ENCODE measurements around the gene RABL6. TPM values are rescaled to one million over a fixed set of nuclear protein-coding genes. Genes with fewer than 3 reads are reported as not detected.
A peak's percentile ranks its signal among the peaks of the same experiment; 100 is the strongest.
"Not testable (repeated sequence)": the region's sequence is repeated elsewhere in the genome, so short reads cannot be mapped to it uniquely, and the experiment has no call there.

Gene RABL6
- polyA plus RNA-seq, 1 donor: 97.3 TPM

DNA sequence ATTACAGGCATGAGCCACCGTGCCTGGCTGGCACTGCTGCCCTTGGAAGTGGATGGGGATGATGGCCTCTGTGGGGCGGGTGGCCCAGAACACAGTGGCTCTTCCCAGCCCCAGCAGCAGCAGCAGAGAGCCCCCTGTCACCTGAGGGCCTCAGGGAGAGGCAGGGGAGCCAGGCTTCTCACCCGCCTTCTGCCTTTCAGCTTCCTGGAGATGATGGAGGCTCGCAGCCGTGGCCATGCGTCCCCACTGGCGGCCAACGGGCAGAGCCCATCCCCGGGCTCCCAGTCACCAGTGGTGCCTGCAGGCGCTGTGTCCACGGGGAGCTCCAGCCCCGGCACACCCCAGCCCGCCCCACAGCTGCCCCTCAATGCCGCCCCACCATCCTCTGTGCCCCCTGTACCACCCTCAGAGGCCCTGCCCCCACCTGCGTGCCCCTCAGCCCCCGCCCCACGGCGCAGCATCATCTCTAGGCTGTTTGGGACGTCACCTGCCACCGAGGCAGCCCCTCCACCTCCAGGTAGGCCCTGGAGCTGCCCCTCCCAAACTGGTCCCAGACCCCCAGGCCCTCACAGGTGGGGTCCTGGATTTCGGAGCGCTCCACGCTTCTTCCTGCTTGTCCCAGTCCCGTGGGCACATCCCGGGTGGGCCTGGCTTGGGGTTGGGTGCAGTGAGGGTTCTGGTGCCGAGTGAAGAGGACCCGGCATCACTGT lies 29.6 kb downstream of the RABL6 start:
- Histone ChIP-seq H3K27me3 (ENCODE audit: control insufficient read depth, insufficient read depth, low read length) (no peaks in the 10 kb centered on the region), H3K4me3 (ENCODE audit: low read length) (no peak overlapping the region), H3K9me3 (ENCODE audit: control insufficient read depth, low read depth, low read length) (no peaks in the 10 kb centered on the region), H3K27ac (ENCODE audit: low read length) (no peak overlapping the region), H3K36me3 (ENCODE audit: control insufficient read depth, insufficient read depth, low read length) (peaks cover 57% of the 10 kb centered on the region), H3K4me1 (ENCODE audit: control insufficient read depth, insufficient read depth, low read length) (peaks cover 40% of the 10 kb centered on the region)
- no peak for DNase-seq
- no CpG with 5 or more reads among the region's 27 CpGs for WGBS (ENCODE audit: insufficient coverage, low lambda C conversion rate)

DNA sequence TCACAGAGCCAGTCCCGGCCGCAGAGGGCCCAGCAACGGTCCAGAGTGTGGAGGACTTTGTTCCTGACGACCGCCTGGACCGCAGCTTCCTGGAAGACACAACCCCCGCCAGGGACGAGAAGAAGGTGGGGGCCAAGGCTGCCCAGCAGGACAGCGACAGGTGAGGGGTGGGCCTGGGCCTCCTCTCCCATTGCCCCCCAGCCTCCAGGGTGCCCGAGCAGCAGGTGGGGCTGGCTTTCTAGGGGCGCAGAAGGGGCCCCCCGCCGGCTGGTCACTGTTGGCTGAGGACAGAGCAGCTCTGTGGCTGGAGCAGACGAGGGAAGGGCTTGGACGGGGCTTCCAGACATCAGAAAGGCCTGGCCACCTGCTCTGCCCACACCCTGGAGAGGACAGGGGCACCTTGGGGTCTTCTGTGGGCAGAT lies 30.1 kb downstream of the RABL6 start:
- Histone ChIP-seq H3K36me3 (ENCODE audit: control insufficient read depth, insufficient read depth, low read length) (peaks cover 52% of the 10 kb centered on the region), H3K4me1 (ENCODE audit: control insufficient read depth, insufficient read depth, low read length) (peaks cover 44% of the 10 kb centered on the region)
- not testable (repeated sequence) for DNase-seq; H3K9me3 ChIP-seq (ENCODE audit: control insufficient read depth, low read depth, low read length); H3K4me3 ChIP-seq (ENCODE audit: low read length); H3K27ac ChIP-seq (ENCODE audit: low read length); H3K27me3 ChIP-seq (ENCODE audit: control insufficient read depth, insufficient read depth, low read length)
- no CpG with 5 or more reads among the region's 15 CpGs for WGBS (ENCODE audit: insufficient coverage, low lambda C conversion rate)

DNA sequence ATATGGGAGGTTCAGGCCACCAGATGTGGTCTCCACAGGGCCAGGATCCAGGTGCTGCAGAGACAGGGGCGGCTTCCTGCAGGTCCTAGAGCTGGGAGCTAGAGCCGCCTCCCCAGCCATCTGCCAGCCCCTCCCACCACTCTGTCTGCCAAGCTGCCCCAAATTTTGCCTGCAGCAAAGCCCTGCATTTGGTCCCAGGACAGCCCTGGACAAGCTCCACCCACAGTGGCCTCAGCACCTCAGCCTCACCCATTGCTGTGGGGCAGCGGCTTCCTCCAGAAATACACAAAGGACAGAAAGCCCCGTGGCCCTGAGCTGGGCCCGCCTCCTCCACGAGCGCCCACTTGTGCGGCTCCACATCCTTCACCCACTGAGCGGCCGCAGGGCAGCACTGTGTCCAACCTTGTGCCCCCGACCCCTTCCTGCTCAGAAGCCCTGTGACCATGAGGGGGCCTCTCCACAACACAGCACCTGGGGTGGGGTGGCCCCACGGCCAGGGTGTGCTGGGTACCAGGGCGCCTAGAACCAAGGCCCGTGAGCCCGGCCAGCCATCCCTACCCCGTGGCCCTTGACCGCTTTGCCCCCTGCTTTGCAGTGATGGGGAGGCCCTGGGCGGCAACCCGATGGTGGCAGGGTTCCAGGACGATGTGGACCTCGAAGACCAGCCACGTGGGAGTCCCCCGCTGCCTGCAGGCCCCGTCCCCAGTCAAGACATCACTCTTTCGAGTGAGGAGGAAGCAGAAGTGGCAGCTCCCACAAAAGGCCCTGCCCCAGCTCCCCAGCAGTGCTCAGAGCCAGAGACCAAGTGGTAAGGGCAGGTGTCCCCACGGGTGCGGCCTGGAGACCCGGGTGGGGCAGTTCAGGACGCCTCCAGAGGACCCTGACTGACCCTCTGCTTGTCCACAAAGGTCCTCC lies 30.8 kb downstream of the RABL6 start:
- peaks cover 49% of the 10 kb centered on the region for H3K36me3 ChIP-seq (ENCODE audit: control insufficient read depth, insufficient read depth, low read length)

GRCh38 chr9:136839229-136840139 lies 31.7 kb downstream of the RABL6 start:
- peaks cover 55% of the 10 kb centered on the region for H3K4me1 ChIP-seq (ENCODE audit: control insufficient read depth, insufficient read depth, low read length)

More for the DNA sequence above, 30.8 kb downstream of the RABL6 start:
- Histone ChIP-seq H3K4me1 (ENCODE audit: control insufficient read depth, insufficient read depth, low read length) (peaks cover 50% of the 10 kb centered on the region), H3K9me3 (ENCODE audit: control insufficient read depth, low read depth, low read length) (no peaks in the 10 kb centered on the region), H3K27ac (ENCODE audit: low read length) (no peak overlapping the region), H3K4me3 (ENCODE audit: low read length) (no peak overlapping the region), H3K27me3 (ENCODE audit: control insufficient read depth, insufficient read depth, low read length) (peaks cover 5% of the 10 kb centered on the region)
- no CpG with 5 or more reads among the region's 29 CpGs for WGBS (ENCODE audit: insufficient coverage, low lambda C conversion rate)
- no peak for DNase-seq

GRCh38 chr9:136840140-136840876 lies 32.6 kb downstream of the RABL6 start:
- DNase-seq: peak in 1 of 2 donors; percentile 62
- peaks cover 57% of the 10 kb centered on the region for H3K4me1 ChIP-seq (ENCODE audit: control insufficient read depth, insufficient read depth, low read length)
- peak overlapping the region; percentile 86 for H3K27ac ChIP-seq (ENCODE audit: low read length)
- H3K36me3 ChIP-seq (ENCODE audit: control insufficient read depth, insufficient read depth, low read length): peaks cover 41% of the 10 kb centered on the region
- no CpG with 5 or more reads among the region's 32 CpGs for WGBS (ENCODE audit: insufficient coverage, low lambda C conversion rate)
- H3K27me3 ChIP-seq (ENCODE audit: control insufficient read depth, insufficient read depth, low read length): peaks cover 17% of the 10 kb centered on the region
- peaks cover 8% of the 10 kb centered on the region for H3K9me3 ChIP-seq (ENCODE audit: control insufficient read depth, low read depth, low read length)
- no peak overlapping the region for H3K4me3 ChIP-seq (ENCODE audit: low read length)

More at GRCh38 chr9:136839229-136840139, 31.7 kb downstream of the RABL6 start:
- Histone ChIP-seq H3K27ac (ENCODE audit: low read length) (peak overlapping the region; percentile 86), H3K36me3 (ENCODE audit: control insufficient read depth, insufficient read depth, low read length) (peaks cover 44% of the 10 kb centered on the region), H3K9me3 (ENCODE audit: control insufficient read depth, low read depth, low read length) (peaks cover 3% of the 10 kb centered on the region), H3K27me3 (ENCODE audit: control insufficient read depth, insufficient read depth, low read length) (peaks cover 13% of the 10 kb centered on the region), H3K4me3 (ENCODE audit: low read length) (no peak overlapping the region)
- no CpG with 5 or more reads among the region's 36 CpGs for WGBS (ENCODE audit: insufficient coverage, low lambda C conversion rate)
- DNase-seq: peak in 1 of 2 donors; percentile 28

DNA sequence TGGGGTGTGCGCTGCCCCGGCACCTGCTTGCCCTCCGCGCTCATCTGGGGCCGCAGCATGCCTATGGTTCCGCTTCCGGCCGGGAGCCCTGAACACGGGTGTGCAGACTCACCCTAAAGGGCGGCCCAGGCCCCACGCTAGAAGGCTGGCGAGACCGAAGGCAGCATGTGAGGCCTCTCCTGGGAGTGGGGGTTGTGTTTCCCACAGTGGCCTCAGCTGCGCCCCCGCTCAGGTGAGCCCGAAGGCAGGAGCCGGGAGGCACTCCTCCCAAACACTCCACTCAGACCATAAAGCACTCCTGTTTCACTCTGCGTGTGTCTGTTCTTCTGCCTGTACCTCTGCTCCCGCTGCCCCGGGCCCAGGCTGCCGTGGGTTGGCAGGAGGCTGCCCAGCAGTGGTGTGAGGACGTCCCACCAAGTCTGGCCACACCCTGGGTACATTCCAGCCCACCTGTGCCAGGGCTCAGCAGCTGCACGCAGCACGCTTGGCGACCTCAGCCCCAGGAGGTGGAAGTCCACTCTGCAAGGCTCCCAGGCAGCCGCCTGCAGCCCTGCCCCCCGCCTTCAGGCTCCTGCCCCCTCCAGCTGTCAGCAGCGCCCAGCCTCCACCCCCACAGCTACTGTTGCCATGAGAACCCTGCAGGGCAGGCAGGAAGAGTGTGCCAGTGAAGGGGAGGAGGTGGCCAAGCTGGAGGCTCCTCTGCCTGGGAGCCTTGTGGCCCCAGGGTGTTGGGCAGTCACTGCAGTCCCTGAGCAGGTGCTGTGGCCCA lies 33.3 kb downstream of the RABL6 start:
- peak overlapping the region; percentile 86 for H3K27ac ChIP-seq (ENCODE audit: low read length)
- H3K9me3 ChIP-seq (ENCODE audit: control insufficient read depth, low read depth, low read length): peaks cover 15% of the 10 kb centered on the region
- peak; percentile 96 to 97 for DNase-seq
- H3K36me3 ChIP-seq (ENCODE audit: control insufficient read depth, insufficient read depth, low read length): peaks cover 35% of the 10 kb centered on the region
- peaks cover 25% of the 10 kb centered on the region for H3K27me3 ChIP-seq (ENCODE audit: control insufficient read depth, insufficient read depth, low read length)
- no CpG with 5 or more reads among the region's 28 CpGs for WGBS (ENCODE audit: insufficient coverage, low lambda C conversion rate)
- peaks cover 57% of the 10 kb centered on the region for H3K4me1 ChIP-seq (ENCODE audit: control insufficient read depth, insufficient read depth, low read length)
- no peak overlapping the region for H3K4me3 ChIP-seq (ENCODE audit: low read length)

- no CpG with 5 or more reads among the region's 16 CpGs for WGBS (ENCODE audit: insufficient coverage, low lambda C conversion rate)
- Histone ChIP-seq H3K27me3 (ENCODE audit: control insufficient read depth, insufficient read depth, low read length) (peaks cover 30% of the 10 kb centered on the region), H3K4me1 (ENCODE audit: control insufficient read depth, insufficient read depth, low read length) (peaks cover 59% of the 10 kb centered on the region), H3K36me3 (ENCODE audit: control insufficient read depth, insufficient read depth, low read length) (peaks cover 28% of the 10 kb centered on the region), H3K4me3 (ENCODE audit: low read length) (peak overlapping the region; percentile 46), H3K27ac (ENCODE audit: low read length) (peak overlapping the region; percentile 86), H3K9me3 (ENCODE audit: control insufficient read depth, low read depth, low read length) (peaks cover 22% of the 10 kb centered on the region)
- DNase-seq: not testable (repeated sequence)
These were observed 34.1 kb downstream of the RABL6 start for GRCh38 chr9:136841646-136842379.

- Histone ChIP-seq H3K27ac (ENCODE audit: low read length) (peak within 1 kb of the TSS; percentile 86), H3K36me3 (ENCODE audit: control insufficient read depth, insufficient read depth, low read length) (peaks cover 25% of the 10 kb centered on the region), H3K4me3 (ENCODE audit: low read length) (peak within 1 kb of the TSS; percentile 46), H3K4me1 (ENCODE audit: control insufficient read depth, insufficient read depth, low read length) (peaks cover 62% of the 10 kb centered on the region), H3K9me3 (ENCODE audit: control insufficient read depth, low read depth, low read length) (peaks cover 27% of the 10 kb centered on the region), H3K27me3 (ENCODE audit: control insufficient read depth, insufficient read depth, low read length) (peaks cover 34% of the 10 kb centered on the region)
- WGBS (ENCODE audit: insufficient coverage, low lambda C conversion rate): no CpG with 5 or more reads among the region's 27 CpGs
- peak; percentile 77 to 83 for DNase-seq
These were observed 34.7 kb downstream of the RABL6 start, which contains the start of gene AJM1 for GRCh38 chr9:136842380-136842948. AJM1 (plus strand) TSS chr9:136842478; CDS start chr9:136844415, 1,937 bp downstream.

Measured in large intestine (tissue), 3 donors.